HEK293 (cell line): ENCODE measurements around the gene TEF.
A peak's percentile ranks its signal among the peaks of the same experiment; 100 is the strongest.

Experiments
- GLIS2 ChIP-seq: fragments of 450-650 bp; formaldehyde crosslinking; IDR thresholded peaks from 2 replicates; pipeline ENCODE4 v1.5.1; 2016; ENCODE audit warnings: missing biosample characterization, missing genetic modification characterization
- HOXD13 ChIP-seq: sonication (generic); formaldehyde crosslinking; IDR thresholded peaks from 2 replicates; pipeline ENCODE4 v1.8.0; 2022; ENCODE audit warnings: missing genetic modification reagents, borderline replicate concordance
- PRDM1 ChIP-seq: fragments of 450-650 bp; formaldehyde crosslinking; IDR thresholded peaks from 2 replicates; pipeline ENCODE4; 2016; ENCODE audit warnings: missing biosample characterization, missing genetic modification characterization
- SALL2 ChIP-seq: fragments of 450-650 bp; formaldehyde crosslinking; IDR thresholded peaks from 2 replicates; pipeline ENCODE4 v1.5.0; 2017; ENCODE audit warnings: missing biosample characterization, mild to moderate bottlenecking, missing genetic modification characterization, borderline replicate concordance
- TRIM28 ChIP-seq: IDR thresholded peaks from 2 replicates; pipeline ENCODE4 v1.6.1; 2011; ENCODE audit warnings: low read length, control low read depth, borderline replicate concordance
- ZFP41 ChIP-seq: fragments of 450-650 bp; formaldehyde crosslinking; IDR thresholded peaks from 2 replicates; pipeline ENCODE4 v1.5.1; 2016; ENCODE audit warnings: missing biosample characterization, missing genetic modification characterization, borderline replicate concordance
- ZNF157 ChIP-seq: fragments of 450-650 bp; formaldehyde crosslinking; IDR thresholded peaks from 2 replicates; pipeline ENCODE4 v1.5.1; 2016; ENCODE audit warnings: missing biosample characterization, missing genetic modification characterization
- ZNF23 ChIP-seq: fragments of 450-650 bp; formaldehyde crosslinking; IDR thresholded peaks from 2 replicates; pipeline ENCODE4 v1.5.1; 2016; ENCODE audit warnings: missing biosample characterization, missing genetic modification characterization, borderline replicate concordance
- ZNF239 ChIP-seq: fragments of 450-650 bp; formaldehyde crosslinking; IDR thresholded peaks from 2 replicates; pipeline ENCODE4 v1.5.1; 2016; ENCODE audit warnings: missing biosample characterization, missing genetic modification characterization
- ZNF302 ChIP-seq: fragments of 450-650 bp; formaldehyde crosslinking; IDR thresholded peaks from 2 replicates; pipeline ENCODE4 v1.5.1; 2016; ENCODE audit warnings: missing biosample characterization, missing genetic modification characterization, low read depth
- ZNF335 ChIP-seq: fragments of 450-650 bp; formaldehyde crosslinking; conservative IDR thresholded peaks from 2 replicates; pipeline ENCODE4 v1.5.1; 2016; ENCODE audit warnings: missing biosample characterization, missing genetic modification characterization
- ZNF426 ChIP-seq: fragments of 450-650 bp; formaldehyde crosslinking; IDR thresholded peaks from 2 replicates; pipeline ENCODE4 v1.5.1; 2017; ENCODE audit warnings: missing biosample characterization, missing genetic modification characterization, mild to moderate bottlenecking, inconsistent platforms, moderate library complexity
- ZNF701 ChIP-seq: fragments of 450-650 bp; formaldehyde crosslinking; IDR thresholded peaks from 2 replicates; pipeline ENCODE4 v1.5.1; 2016; ENCODE audit warnings: missing biosample characterization, missing genetic modification characterization
- ZNF76 ChIP-seq: fragments of 450-650 bp; formaldehyde crosslinking; IDR thresholded peaks from 2 replicates; pipeline ENCODE4; 2016; ENCODE audit warnings: low read depth, missing biosample characterization, missing genetic modification characterization, borderline replicate concordance
- ZNF843 ChIP-seq: fragments of 450-650 bp; formaldehyde crosslinking; IDR thresholded peaks from 2 replicates; pipeline ENCODE4 v1.5.1; 2016; ENCODE audit warnings: missing biosample characterization, missing genetic modification characterization
- TF ChIP-seq, protein P1 (sequence below): fragments of 450-650 bp; formaldehyde crosslinking; IDR thresholded peaks from 2 replicates; pipeline ENCODE4 v1.5.1; 2016; ENCODE audit warnings: missing biosample characterization, missing genetic modification characterization
- TF ChIP-seq, protein P2 (sequence below): fragments of 450-650 bp; formaldehyde crosslinking; IDR thresholded peaks from 2 replicates; pipeline ENCODE4 v1.5.1; 2016; ENCODE audit warnings: missing biosample characterization, missing genetic modification characterization
- TF ChIP-seq, protein P3 (sequence below): sonication (generic); formaldehyde crosslinking; IDR thresholded peaks from 2 replicates; pipeline ENCODE4 v1.8.1; 2022; ENCODE audit warnings: mild to moderate bottlenecking, moderate library complexity, missing genetic modification reagents
- TF ChIP-seq, protein P4 (sequence below): fragments of 450-650 bp; formaldehyde crosslinking; IDR thresholded peaks from 2 replicates; pipeline ENCODE4; 2016; ENCODE audit warnings: missing biosample characterization, missing genetic modification characterization
- TF ChIP-seq, protein P5 (sequence below): fragments of 450-650 bp; formaldehyde crosslinking; IDR thresholded peaks from 2 replicates; pipeline ENCODE4 v1.5.1; 2016; ENCODE audit warnings: missing biosample characterization, missing genetic modification characterization, borderline replicate concordance
- TF ChIP-seq, protein P6 (sequence below): fragments of 450-650 bp; formaldehyde crosslinking; IDR thresholded peaks from 2 replicates; pipeline ENCODE4 v1.5.1; 2016; ENCODE audit warnings: missing biosample characterization, missing genetic modification characterization
- TF ChIP-seq, protein P7 (sequence below): fragments of 450-650 bp; IDR thresholded peaks from 2 replicates; pipeline ENCODE4 v1.5.1; 2018; ENCODE audit warnings: missing biosample characterization, mild to moderate bottlenecking, missing genetic modification characterization
- TF ChIP-seq, protein P8 (sequence below): fragments of 450-650 bp; formaldehyde crosslinking; IDR thresholded peaks from 2 replicates; pipeline ENCODE4 v1.5.1; 2016; ENCODE audit warnings: missing biosample characterization, missing genetic modification characterization

TEF gene

DNA sequence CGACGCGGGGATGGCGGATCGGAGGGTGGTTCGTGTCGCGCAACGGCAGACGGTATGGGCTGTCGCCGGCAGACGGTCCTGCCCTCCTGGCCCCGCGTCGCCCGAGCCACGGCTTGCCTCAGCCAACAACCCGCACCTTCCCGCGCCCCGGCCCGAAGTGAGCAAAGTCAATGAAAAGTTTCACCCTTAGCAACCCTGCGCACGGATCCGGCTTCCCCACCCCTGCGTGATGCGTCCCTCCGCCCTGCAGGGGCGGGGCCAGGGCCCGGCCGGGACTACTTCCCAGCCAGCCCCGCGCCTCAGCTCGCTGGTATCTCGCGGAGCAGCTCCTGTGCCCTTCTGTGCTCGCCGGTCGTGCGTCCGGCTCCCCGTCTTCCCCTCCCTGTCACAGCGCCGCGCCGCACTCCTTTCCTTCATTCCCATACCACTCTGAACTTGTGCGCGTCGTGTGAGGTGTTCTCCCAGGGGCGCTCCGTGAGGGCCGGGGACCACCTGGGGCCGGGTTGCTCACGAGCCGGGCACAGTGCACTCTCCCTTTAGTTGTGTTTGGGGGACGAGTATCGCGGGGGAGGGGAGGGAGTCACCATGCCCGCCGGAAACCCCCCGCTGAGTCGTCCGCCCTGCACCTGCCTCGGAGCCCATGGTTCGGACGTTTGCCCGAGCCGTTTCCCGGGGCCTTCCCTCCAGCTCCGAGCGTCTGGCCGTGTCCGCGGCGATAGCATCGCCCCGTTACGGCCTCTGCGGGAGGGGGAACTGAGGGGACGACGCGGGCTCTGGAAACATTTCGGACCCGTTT is 65.1 kb downstream of the TEF start, which contains the start of gene TOB2 (continued):
- TF ChIP-seq, protein P1, sequence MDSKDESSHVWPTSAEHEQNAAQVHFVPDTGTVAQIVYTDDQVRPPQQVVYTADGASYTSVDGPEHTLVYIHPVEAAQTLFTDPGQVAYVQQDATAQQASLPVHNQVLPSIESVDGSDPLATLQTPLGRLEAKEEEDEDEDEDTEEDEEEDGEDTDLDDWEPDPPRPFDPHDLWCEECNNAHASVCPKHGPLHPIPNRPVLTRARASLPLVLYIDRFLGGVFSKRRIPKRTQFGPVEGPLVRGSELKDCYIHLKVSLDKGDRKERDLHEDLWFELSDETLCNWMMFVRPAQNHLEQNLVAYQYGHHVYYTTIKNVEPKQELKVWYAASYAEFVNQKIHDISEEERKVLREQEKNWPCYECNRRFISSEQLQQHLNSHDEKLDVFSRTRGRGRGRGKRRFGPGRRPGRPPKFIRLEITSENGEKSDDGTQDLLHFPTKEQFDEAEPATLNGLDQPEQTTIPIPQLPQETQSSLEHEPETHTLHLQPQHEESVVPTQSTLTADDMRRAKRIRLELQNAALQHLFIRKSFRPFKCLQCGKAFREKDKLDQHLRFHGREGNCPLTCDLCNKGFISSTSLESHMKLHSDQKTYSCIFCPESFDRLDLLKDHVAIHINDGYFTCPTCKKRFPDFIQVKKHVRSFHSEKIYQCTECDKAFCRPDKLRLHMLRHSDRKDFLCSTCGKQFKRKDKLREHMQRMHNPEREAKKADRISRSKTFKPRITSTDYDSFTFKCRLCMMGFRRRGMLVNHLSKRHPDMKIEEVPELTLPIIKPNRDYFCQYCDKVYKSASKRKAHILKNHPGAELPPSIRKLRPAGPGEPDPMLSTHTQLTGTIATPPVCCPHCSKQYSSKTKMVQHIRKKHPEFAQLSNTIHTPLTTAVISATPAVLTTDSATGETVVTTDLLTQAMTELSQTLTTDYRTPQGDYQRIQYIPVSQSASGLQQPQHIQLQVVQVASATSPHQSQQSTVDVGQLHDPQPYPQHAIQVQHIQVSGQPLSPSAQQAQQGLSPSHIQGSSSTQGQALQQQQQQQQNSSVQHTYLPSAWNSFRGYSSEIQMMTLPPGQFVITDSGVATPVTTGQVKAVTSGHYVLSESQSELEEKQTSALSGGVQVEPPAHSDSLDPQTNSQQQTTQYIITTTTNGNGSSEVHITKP (tag by site-specific recombination): peak; percentile 93
- TF ChIP-seq SALL2 (tag by site-specific recombination) (peak; percentile 91; the same call in 1 of the 2 replicates), ZNF23 (tag by site-specific recombination) (no peak), ZNF157 (tag by site-specific recombination) (no peak), PRDM1 (peak; percentile 75), ZNF701 (tag by site-specific recombination) (no peak), ZNF76 (tag by site-specific recombination) (peak; percentile 91), GLIS2 (peak; percentile 99), ZNF426 (tag by site-specific recombination) (no peak), ZFP41 (tag by site-specific recombination) (0 out of 2 replicates have a peak, but pooled peaks have one; percentile 72), ZNF302 (tag by site-specific recombination) (no peak), ZNF335 (tag by site-specific recombination) (peak; percentile 49), HOXD13 (no peak; the same call in 1 of the 2 replicates), TRIM28 (peak; percentile 88; the same call in 1 of the 2 replicates), ZNF239 (tag by site-specific recombination) (peak; percentile 75), ZNF843 (tag by site-specific recombination) (peak; percentile 86)
- TF ChIP-seq, protein P2, sequence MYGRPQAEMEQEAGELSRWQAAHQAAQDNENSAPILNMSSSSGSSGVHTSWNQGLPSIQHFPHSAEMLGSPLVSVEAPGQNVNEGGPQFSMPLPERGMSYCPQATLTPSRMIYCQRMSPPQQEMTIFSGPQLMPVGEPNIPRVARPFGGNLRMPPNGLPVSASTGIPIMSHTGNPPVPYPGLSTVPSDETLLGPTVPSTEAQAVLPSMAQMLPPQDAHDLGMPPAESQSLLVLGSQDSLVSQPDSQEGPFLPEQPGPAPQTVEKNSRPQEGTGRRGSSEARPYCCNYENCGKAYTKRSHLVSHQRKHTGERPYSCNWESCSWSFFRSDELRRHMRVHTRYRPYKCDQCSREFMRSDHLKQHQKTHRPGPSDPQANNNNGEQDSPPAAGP (tag by site-specific recombination): peak; percentile 100
- TF ChIP-seq, protein P3, sequence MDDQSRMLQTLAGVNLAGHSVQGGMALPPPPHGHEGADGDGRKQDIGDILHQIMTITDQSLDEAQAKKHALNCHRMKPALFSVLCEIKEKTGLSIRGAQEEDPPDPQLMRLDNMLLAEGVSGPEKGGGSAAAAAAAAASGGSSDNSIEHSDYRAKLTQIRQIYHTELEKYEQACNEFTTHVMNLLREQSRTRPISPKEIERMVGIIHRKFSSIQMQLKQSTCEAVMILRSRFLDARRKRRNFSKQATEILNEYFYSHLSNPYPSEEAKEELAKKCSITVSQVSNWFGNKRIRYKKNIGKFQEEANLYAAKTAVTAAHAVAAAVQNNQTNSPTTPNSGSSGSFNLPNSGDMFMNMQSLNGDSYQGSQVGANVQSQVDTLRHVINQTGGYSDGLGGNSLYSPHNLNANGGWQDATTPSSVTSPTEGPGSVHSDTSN (CRISPR knock-in tag): peak; percentile 20
- TF ChIP-seq, protein P4, sequence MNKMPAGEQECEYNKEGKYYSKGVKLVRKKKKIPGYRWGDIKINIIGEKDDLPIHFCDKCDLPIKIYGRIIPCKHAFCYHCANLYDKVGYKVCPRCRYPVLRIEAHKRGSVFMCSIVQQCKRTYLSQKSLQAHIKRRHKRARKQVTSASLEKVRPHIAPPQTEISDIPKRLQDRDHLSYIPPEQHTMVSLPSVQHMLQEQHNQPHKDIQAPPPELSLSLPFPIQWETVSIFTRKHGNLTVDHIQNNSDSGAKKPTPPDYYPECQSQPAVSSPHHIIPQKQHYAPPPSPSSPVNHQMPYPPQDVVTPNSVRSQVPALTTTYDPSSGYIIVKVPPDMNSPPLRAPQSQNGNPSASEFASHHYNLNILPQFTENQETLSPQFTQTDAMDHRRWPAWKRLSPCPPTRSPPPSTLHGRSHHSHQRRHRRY: peak; percentile 80
- TF ChIP-seq, protein P5, sequence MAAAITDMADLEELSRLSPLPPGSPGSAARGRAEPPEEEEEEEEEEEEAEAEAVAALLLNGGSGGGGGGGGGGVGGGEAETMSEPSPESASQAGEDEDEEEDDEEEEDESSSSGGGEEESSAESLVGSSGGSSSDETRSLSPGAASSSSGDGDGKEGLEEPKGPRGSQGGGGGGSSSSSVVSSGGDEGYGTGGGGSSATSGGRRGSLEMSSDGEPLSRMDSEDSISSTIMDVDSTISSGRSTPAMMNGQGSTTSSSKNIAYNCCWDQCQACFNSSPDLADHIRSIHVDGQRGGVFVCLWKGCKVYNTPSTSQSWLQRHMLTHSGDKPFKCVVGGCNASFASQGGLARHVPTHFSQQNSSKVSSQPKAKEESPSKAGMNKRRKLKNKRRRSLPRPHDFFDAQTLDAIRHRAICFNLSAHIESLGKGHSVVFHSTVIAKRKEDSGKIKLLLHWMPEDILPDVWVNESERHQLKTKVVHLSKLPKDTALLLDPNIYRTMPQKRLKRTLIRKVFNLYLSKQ: peak; percentile 2; the same call in 1 of the 2 replicates
- TF ChIP-seq, protein P6, sequence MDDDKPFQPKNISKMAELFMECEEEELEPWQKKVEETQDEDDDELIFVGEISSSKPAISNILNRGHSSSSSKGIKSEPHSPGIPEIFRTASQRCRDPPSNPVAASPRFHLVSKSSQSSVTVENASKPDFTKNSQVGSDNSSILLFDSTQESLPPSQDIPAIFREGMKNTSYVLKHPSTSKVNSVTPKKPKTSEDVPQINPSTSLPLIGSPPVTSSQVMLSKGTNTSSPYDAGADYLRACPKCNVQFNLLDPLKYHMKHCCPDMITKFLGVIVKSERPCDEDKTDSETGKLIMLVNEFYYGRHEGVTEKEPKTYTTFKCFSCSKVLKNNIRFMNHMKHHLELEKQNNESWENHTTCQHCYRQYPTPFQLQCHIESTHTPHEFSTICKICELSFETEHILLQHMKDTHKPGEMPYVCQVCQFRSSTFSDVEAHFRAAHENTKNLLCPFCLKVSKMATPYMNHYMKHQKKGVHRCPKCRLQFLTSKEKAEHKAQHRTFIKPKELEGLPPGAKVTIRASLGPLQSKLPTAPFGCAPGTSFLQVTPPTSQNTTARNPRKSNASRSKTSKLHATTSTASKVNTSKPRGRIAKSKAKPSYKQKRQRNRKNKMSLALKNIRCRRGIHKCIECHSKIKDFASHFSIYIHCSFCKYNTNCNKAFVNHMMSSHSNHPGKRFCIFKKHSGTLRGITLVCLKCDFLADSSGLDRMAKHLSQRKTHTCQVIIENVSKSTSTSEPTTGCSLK (tag by site-specific recombination): no peak
- TF ChIP-seq, protein P7, sequence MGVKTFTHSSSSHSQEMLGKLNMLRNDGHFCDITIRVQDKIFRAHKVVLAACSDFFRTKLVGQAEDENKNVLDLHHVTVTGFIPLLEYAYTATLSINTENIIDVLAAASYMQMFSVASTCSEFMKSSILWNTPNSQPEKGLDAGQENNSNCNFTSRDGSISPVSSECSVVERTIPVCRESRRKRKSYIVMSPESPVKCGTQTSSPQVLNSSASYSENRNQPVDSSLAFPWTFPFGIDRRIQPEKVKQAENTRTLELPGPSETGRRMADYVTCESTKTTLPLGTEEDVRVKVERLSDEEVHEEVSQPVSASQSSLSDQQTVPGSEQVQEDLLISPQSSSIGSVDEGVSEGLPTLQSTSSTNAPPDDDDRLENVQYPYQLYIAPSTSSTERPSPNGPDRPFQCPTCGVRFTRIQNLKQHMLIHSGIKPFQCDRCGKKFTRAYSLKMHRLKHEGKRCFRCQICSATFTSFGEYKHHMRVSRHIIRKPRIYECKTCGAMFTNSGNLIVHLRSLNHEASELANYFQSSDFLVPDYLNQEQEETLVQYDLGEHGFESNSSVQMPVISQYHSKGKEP (tag by site-specific recombination): peak; percentile 91
- TF ChIP-seq, protein P8, sequence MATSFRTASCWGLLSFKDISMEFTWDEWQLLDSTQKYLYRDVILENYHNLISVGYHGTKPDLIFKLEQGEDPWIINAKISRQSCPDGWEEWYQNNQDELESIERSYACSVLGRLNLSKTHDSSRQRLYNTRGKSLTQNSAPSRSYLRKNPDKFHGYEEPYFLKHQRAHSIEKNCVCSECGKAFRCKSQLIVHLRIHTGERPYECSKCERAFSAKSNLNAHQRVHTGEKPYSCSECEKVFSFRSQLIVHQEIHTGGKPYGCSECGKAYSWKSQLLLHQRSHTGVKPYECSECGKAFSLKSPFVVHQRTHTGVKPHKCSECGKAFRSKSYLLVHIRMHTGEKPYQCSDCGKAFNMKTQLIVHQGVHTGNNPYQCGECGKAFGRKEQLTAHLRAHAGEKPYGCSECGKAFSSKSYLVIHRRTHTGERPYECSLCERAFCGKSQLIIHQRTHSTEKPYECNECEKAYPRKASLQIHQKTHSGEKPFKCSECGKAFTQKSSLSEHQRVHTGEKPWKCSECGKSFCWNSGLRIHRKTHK: no peak
